Measurements from ENCODE around the gene XRCC1.

- no peak for TF ChIP-seq GABPA (IDR thresholded peaks at IDR 0.05; ENCODE audit: low read depth)
- TF ChIP-seq CHD2 (IDR thresholded peaks at IDR 0.05; ENCODE audit: low read length, partially characterized antibody) = no peak
- TF ChIP-seq MAX (IDR thresholded peaks at IDR 0.05; ENCODE audit: low read depth) = no peak
- TF ChIP-seq TEAD4 (IDR thresholded peaks at IDR 0.05; ENCODE audit: borderline replicate concordance, insufficient read depth) = no peak
- TF ChIP-seq POLR2AphosphoS5 (IDR thresholded peaks at IDR 0.05; ENCODE audit: low read depth, low read length) = no peak
- no peak for TF ChIP-seq CTCF (IDR thresholded peaks at IDR 0.05)
- no peak for TF ChIP-seq NRF1 (IDR thresholded peaks at IDR 0.05; ENCODE audit: low read depth, low read length)
- no peak for TF ChIP-seq EZH2phosphoT487 (IDR thresholded peaks at IDR 0.05; ENCODE audit: borderline replicate concordance, low read depth)
- no peak for TF ChIP-seq ELF1 (IDR thresholded peaks at IDR 0.05)
- TF ChIP-seq USF1 (IDR thresholded peaks at IDR 0.05; ENCODE audit: borderline replicate concordance, low read depth) = no peak
These were observed 13.1 kb downstream of the XRCC1 start for GRCh38 chr19:43562226-43562697.

Measured in SK-N-SH (cell line).